HCT116 (cell line): ENCODE measurements around the gene MAP2K1. TPM values are rescaled to one million over a fixed set of nuclear protein-coding genes. Genes with fewer than 3 reads are reported as not detected.

Source experiments
- ATAC-seq: fragments of 200-7000 bp; cut with Tn5 transposase; 2 replicates; pipeline ENCODE4 v1.9.1; 2020; ENCODE audit warnings: mild to moderate bottlenecking, moderate library complexity
- BruUV-seq: library from RNA; stranded (reverse); fragments of 400-500 nt; replicated peaks from 2 replicates; lab custom pipeline; 2021; lab: Mats Ljungman, UMichigan
- CTCF ChIA-PET: fragments of 300-600 bp; sonication (Branson Sonifier 250); formaldehyde crosslinking; loops from one replicate; lab custom pipeline; 2021; ENCODE audit warnings: antibody characterized with exemption; lab: Charles Lee
- POLR2A ChIA-PET: fragments of 300-600, 350-600 bp; sonication (Branson Sonifier 250); formaldehyde crosslinking; loops from one replicate; lab custom pipeline; 2021; ENCODE audit warnings: antibody characterized with exemption; lab: Charles Lee
- RAD21 ChIA-PET, 2 experiments: fragments of 300-600 bp; sonication (Branson Sonifier 250); formaldehyde crosslinking; loops; one replicate each; lab custom pipeline; 2023; ENCODE audit warnings: low total read pairs in 2 of 2; ENCODE audit not compliant: uncharacterized antibody in 2 of 2, unreplicated experiment in 2 of 2, low non-redundant PET in 1 of 2; lab: Charles Lee
- DNase-seq: peaks from one replicate; pipeline ENCODE4 v3.0.0-alpha.2; 2010; ENCODE audit warnings: low read depth, low spot score
- H2AFZ ChIP-seq: fragments of 200-600 bp; shearing (Covaris generic), sonication (generic); 2 replicates; pipeline ENCODE4 v1.6.1; 2017; ENCODE audit warnings: low read depth, mixed run types, mixed read lengths, antibody characterized with exemption, low read length; ENCODE audit not compliant: poor library complexity, severe bottlenecking
- H3K27ac ChIP-seq: 2 replicates; pipeline ENCODE4 v1.5.1; 2012; ENCODE audit warnings: low read depth, low read length
- H3K27me3 ChIP-seq: fragments of 200-600 bp; sonication (generic); 2 replicates; pipeline ENCODE4 v1.6.1; 2016; ENCODE audit warnings: mixed run types, low read length, mixed read lengths; ENCODE audit not compliant: insufficient read depth
- H3K36me3 ChIP-seq, 2 experiments: fragments of 200-500 bp in 1 of 2; fragments of 200-600 bp in 1 of 2; sonication (Bioruptor generic) in 1 of 2; sonication (generic) in 1 of 2; 2 replicates each; pipeline versions ENCODE4 v1.5.1 to v1.6.1; 2014 to 2016; ENCODE audit warnings: low read length in 2 of 2, inconsistent platforms in 1 of 2, mixed read lengths in 1 of 2, mixed run types in 1 of 2; ENCODE audit not compliant: insufficient read depth in 2 of 2, control insufficient read depth in 1 of 2
- H3K4me1 ChIP-seq, 2 experiments: fragments of 200-600 bp in 1 of 2; sonication (generic) in 1 of 2; 2 replicates each; pipeline versions ENCODE4 v1.5.1 to v1.6.1; 2012 to 2017; ENCODE audit warnings: low read length in 2 of 2, inconsistent platforms in 1 of 2, mild to moderate bottlenecking in 1 of 2, mixed read lengths in 1 of 2, mixed run types in 1 of 2, moderate library complexity in 1 of 2; ENCODE audit not compliant: insufficient read depth in 2 of 2, control insufficient read depth in 1 of 2
- H3K4me2 ChIP-seq: fragments of 200-600 bp; sonication (generic); 2 replicates; pipeline ENCODE4 v1.6.1; 2017; ENCODE audit warnings: mixed run types, low read length, mixed read lengths
- H3K4me3 ChIP-seq, 2 experiments: fragments of 200-600 bp in 1 of 2; sonication (generic) in 1 of 2; replicated peaks in 1 of 2; 2 replicates each; pipeline ENCODE4 v1.5.1; 2011 to 2016; ENCODE audit warnings: low read length in 2 of 2, control low read depth in 1 of 2, low read depth in 1 of 2, mild to moderate bottlenecking in 1 of 2, mixed read lengths in 1 of 2, mixed run types in 1 of 2
- H3K79me2 ChIP-seq: fragments of 200-600 bp; sonication (generic); 2 replicates; pipeline ENCODE4 v1.6.1; 2017; ENCODE audit warnings: mild to moderate bottlenecking, mixed run types, low read length, moderate library complexity, mixed read lengths; ENCODE audit not compliant: insufficient read depth
- H3K9ac ChIP-seq: fragments of 200-600 bp; sonication (generic); 2 replicates; pipeline ENCODE4 v1.6.1; 2016; ENCODE audit warnings: low read length, mixed read lengths
- H3K9me2 ChIP-seq: fragments of 200-600 bp; sonication (generic), shearing (Covaris generic); 2 replicates; pipeline ENCODE4 v1.6.1; 2017; ENCODE audit warnings: mixed run types, mild to moderate bottlenecking, moderate library complexity; ENCODE audit not compliant: insufficient read depth
- H3K9me3 ChIP-seq, 2 experiments: fragments of 200-500 bp in 1 of 2; fragments of 200-600 bp in 1 of 2; sonication (Bioruptor generic) in 1 of 2; sonication (generic) in 1 of 2; 2 replicates each; pipeline ENCODE4 v1.6.1; 2014 to 2017; ENCODE audit warnings: low read length in 2 of 2, mixed read lengths in 2 of 2, inconsistent platforms in 1 of 2, low read depth in 1 of 2, mild to moderate bottlenecking in 1 of 2, mixed run types in 1 of 2, moderate library complexity in 1 of 2; ENCODE audit not compliant: control insufficient read depth in 1 of 2, insufficient read depth in 1 of 2
- H4K20me1 ChIP-seq: fragments of 200-600 bp; sonication (generic), shearing (Covaris generic); 2 replicates; pipeline ENCODE4 v1.6.1; 2017; ENCODE audit warnings: mixed run types, mild to moderate bottlenecking, moderate library complexity; ENCODE audit not compliant: insufficient read depth
- CBX3 ChIP-seq: IDR thresholded peaks from 2 replicates; pipeline ENCODE4 v1.6.1; 2012; ENCODE audit warnings: low read depth
- ELF1 ChIP-seq: IDR thresholded peaks from 2 replicates; pipeline ENCODE4 v1.6.1; 2012; ENCODE audit warnings: low read depth, borderline replicate concordance
- JUND ChIP-seq: IDR thresholded peaks from 2 replicates; pipeline ENCODE4 v1.6.1; 2012
- POLR2AphosphoS5 ChIP-seq: IDR thresholded peaks from 2 replicates; pipeline ENCODE4 v1.6.1; 2011; ENCODE audit warnings: mild to moderate bottlenecking, low read depth, low read length, moderate library complexity
- RAD21 ChIP-seq: IDR thresholded peaks from 2 replicates; pipeline ENCODE4 v1.6.1; 2012; ENCODE audit warnings: low read depth, mild to moderate bottlenecking
- SP1 ChIP-seq: IDR thresholded peaks from 2 replicates; pipeline ENCODE4 v1.6.1; 2012; ENCODE audit warnings: low read depth
- SRF ChIP-seq: IDR thresholded peaks from 2 replicates; pipeline ENCODE4 v1.6.1; 2012; ENCODE audit warnings: low read depth
- TCF7L2 ChIP-seq: IDR thresholded peaks from 2 replicates; pipeline ENCODE4 v1.7.0; 2011; ENCODE audit warnings: borderline replicate concordance, inconsistent platforms; ENCODE audit not compliant: insufficient read depth, insufficient read length; ENCODE audit errors: extremely low read depth
- ZFX ChIP-seq: fragments of 450-650 bp; IDR thresholded peaks from 2 replicates; pipeline ENCODE4 v1.6.1; 2017
- intact Hi-C: fragments of 100-400 bp; cut with micrococcal nuclease; formaldehyde crosslinking; loops from 2 replicates; pipeline ENCODE4 v1.10.0; 2022
- total RNA-seq: library from RNA; stranded (reverse); gene quantifications from one replicate; pipeline ENCODE4 v1.2.1, GENCODE V29; 2021; ENCODE audit not compliant: unreplicated experiment
- TF ChIP-seq, protein P1 (sequence below): IDR thresholded peaks from 2 replicates; pipeline ENCODE4 v1.6.1; 2012; ENCODE audit warnings: low read depth
- TF ChIP-seq, protein P2 (sequence below), 3 experiments: fragments of 200-600 bp in 1 of 3; sonication (generic) in 1 of 3; IDR thresholded peaks in 2 of 3; conservative IDR thresholded peaks in 1 of 3; 2 replicates each; pipeline ENCODE4 v1.5.1; 2012 to 2017; ENCODE audit warnings: low read depth in 2 of 3, low read length in 2 of 3, antibody characterized with exemption in 1 of 3, borderline replicate concordance in 1 of 3, control low read depth in 1 of 3, mild to moderate bottlenecking in 1 of 3, mixed read lengths in 1 of 3, mixed run types in 1 of 3, moderate library complexity in 1 of 3; ENCODE audit not compliant: insufficient read depth in 1 of 3
- TF ChIP-seq, protein P3 (sequence below): IDR thresholded peaks from 2 replicates; pipeline ENCODE4 v1.6.1; 2012
- TF ChIP-seq, protein P4 (sequence below): IDR thresholded peaks from 2 replicates; pipeline ENCODE4 v1.6.1; 2011; ENCODE audit warnings: mild to moderate bottlenecking, low read length, moderate library complexity; ENCODE audit not compliant: insufficient replicate concordance; ENCODE audit errors: extremely low read depth

Gene MAP2K1
- total RNA-seq, 1 experiment from 2014 or later, result 52.3 TPM

DNA sequence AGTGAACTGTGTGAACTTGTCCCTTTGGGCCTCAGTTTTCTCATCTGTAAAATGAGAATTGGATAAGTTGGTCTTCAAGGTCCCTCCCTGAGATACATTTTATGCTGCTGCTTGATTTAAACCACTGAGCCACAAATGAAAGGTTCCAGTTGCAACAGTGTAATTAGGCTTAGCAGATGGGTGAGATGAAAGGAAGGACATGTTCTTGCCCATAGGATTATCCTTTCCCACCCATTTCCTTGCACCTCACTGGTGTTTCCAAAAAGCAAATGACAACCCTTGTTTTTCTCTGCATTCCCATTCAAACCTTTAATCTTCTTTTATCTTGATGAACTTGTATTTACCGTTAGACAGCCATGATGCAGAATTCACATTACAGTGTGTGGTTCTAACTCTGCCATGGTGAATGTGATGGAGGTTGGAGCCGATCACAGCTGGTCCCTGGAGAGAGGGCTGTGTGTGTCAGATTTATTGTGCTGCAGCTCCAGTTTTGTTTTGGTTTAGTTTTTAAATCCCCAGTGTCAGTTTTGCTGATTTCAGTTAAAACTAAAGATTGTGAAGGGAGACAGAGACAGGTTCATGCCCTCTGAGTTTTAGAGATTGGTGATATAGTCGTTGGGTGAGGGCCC, 44.0 kb downstream of the MAP2K1 start:
- H3K27ac ChIP-seq, result no peak overlapping the region
- no peak for TF ChIP-seq ZFX
- no peak for TF ChIP-seq RAD21
- no peak for TF ChIP-seq CBX3
- TF ChIP-seq SP1, result no peak
- no peak for TF ChIP-seq ELF1
- TF ChIP-seq TCF7L2, result no peak
- TF ChIP-seq, protein P1, sequence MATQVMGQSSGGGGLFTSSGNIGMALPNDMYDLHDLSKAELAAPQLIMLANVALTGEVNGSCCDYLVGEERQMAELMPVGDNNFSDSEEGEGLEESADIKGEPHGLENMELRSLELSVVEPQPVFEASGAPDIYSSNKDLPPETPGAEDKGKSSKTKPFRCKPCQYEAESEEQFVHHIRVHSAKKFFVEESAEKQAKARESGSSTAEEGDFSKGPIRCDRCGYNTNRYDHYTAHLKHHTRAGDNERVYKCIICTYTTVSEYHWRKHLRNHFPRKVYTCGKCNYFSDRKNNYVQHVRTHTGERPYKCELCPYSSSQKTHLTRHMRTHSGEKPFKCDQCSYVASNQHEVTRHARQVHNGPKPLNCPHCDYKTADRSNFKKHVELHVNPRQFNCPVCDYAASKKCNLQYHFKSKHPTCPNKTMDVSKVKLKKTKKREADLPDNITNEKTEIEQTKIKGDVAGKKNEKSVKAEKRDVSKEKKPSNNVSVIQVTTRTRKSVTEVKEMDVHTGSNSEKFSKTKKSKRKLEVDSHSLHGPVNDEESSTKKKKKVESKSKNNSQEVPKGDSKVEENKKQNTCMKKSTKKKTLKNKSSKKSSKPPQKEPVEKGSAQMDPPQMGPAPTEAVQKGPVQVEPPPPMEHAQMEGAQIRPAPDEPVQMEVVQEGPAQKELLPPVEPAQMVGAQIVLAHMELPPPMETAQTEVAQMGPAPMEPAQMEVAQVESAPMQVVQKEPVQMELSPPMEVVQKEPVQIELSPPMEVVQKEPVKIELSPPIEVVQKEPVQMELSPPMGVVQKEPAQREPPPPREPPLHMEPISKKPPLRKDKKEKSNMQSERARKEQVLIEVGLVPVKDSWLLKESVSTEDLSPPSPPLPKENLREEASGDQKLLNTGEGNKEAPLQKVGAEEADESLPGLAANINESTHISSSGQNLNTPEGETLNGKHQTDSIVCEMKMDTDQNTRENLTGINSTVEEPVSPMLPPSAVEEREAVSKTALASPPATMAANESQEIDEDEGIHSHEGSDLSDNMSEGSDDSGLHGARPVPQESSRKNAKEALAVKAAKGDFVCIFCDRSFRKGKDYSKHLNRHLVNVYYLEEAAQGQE, result no peak
- no peak for TF ChIP-seq SRF
- TF ChIP-seq, protein P2, sequence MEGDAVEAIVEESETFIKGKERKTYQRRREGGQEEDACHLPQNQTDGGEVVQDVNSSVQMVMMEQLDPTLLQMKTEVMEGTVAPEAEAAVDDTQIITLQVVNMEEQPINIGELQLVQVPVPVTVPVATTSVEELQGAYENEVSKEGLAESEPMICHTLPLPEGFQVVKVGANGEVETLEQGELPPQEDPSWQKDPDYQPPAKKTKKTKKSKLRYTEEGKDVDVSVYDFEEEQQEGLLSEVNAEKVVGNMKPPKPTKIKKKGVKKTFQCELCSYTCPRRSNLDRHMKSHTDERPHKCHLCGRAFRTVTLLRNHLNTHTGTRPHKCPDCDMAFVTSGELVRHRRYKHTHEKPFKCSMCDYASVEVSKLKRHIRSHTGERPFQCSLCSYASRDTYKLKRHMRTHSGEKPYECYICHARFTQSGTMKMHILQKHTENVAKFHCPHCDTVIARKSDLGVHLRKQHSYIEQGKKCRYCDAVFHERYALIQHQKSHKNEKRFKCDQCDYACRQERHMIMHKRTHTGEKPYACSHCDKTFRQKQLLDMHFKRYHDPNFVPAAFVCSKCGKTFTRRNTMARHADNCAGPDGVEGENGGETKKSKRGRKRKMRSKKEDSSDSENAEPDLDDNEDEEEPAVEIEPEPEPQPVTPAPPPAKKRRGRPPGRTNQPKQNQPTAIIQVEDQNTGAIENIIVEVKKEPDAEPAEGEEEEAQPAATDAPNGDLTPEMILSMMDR (IDR thresholded peaks at IDR 0.05 in 2 of 3, conservative IDR thresholded peaks at IDR 0.05 in 1 of 3; ENCODE audit: borderline replicate concordance in 1 of 3, insufficient read depth in 1 of 3, low read depth in 2 of 3, low read length in 2 of 3), result no peak
- no peak for TF ChIP-seq POLR2AphosphoS5
- no peak for TF ChIP-seq JUND
- TF ChIP-seq, protein P3, sequence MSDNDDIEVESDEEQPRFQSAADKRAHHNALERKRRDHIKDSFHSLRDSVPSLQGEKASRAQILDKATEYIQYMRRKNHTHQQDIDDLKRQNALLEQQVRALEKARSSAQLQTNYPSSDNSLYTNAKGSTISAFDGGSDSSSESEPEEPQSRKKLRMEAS, result no peak
- TF ChIP-seq, protein P4, sequence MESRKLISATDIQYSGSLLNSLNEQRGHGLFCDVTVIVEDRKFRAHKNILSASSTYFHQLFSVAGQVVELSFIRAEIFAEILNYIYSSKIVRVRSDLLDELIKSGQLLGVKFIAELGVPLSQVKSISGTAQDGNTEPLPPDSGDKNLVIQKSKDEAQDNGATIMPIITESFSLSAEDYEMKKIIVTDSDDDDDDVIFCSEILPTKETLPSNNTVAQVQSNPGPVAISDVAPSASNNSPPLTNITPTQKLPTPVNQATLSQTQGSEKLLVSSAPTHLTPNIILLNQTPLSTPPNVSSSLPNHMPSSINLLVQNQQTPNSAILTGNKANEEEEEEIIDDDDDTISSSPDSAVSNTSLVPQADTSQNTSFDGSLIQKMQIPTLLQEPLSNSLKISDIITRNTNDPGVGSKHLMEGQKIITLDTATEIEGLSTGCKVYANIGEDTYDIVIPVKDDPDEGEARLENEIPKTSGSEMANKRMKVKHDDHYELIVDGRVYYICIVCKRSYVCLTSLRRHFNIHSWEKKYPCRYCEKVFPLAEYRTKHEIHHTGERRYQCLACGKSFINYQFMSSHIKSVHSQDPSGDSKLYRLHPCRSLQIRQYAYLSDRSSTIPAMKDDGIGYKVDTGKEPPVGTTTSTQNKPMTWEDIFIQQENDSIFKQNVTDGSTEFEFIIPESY, result no peak
- no peak overlapping the region for H3K4me2 ChIP-seq
- peaks cover 48% of the 10 kb centered on the region for H3K79me2 ChIP-seq
- H3K9me2 ChIP-seq, result no peaks in the 10 kb centered on the region
- ChIA-PET RAD21 (no interaction called here), POLR2A (no interaction called here), CTCF (no interaction called here)
- no peaks in the 10 kb centered on the region for H3K27me3 ChIP-seq
- H3K9ac ChIP-seq, result no peak overlapping the region
- intact Hi-C loops, result no loop called here
- no peak overlapping the region for H2AFZ ChIP-seq
- H3K36me3 ChIP-seq, result no peaks in the 10 kb centered on the region; a peak in 1 of 4 replicates
- no peak for ATAC-seq
- H4K20me1 ChIP-seq, result no peaks in the 10 kb centered on the region
- H3K9me3 ChIP-seq, result no peaks in the 10 kb centered on the region
- H3K4me3 ChIP-seq, result no peak overlapping the region
- DNase-seq, result no peak
- no peaks in the 10 kb centered on the region for H3K4me1 ChIP-seq
- BruUV-seq, result no TSS peak
